NCI-H748 treated with DMSO at 0.1 percent for 48 hours (cell line): ENCODE results near the gene SPNS2.
"Not testable (repeated sequence)": the region's sequence is repeated elsewhere in the genome, so short reads cannot be mapped to it uniquely, and the experiment has no call there.

ENCODE experiments used
- DNase-seq: peaks from one replicate; lab custom pipeline; 2025; lab: John Stamatoyannopoulos, UW

The SPNS2 gene

GRCh38 chr17:4566785-4567184, 68.1 kb downstream of the SPNS2 start:
- peak; percentile 85 for DNase-seq

- no peak for DNase-seq
Measured at GRCh38 chr17:4569591-4569990, 70.9 kb downstream of the SPNS2 start.

GRCh38 chr17:4572131-4572530, 73.5 kb downstream of the SPNS2 start:
- DNase-seq = no peak

- DNase-seq = no peak
Measured at GRCh38 chr17:4573115-4573514, 74.4 kb downstream of the SPNS2 start.

GRCh38 chr17:4573669-4574068, 75.0 kb downstream of the SPNS2 start:
- no peak for DNase-seq

GRCh38 chr17:4574448-4575045, 75.9 kb downstream of the SPNS2 start:
- no peak for DNase-seq

- no peak for DNase-seq
Measured at GRCh38 chr17:4576161-4576558, 77.5 kb downstream of the SPNS2 start.

GRCh38 chr17:4576729-4577322, 78.1 kb downstream of the SPNS2 start:
- no peak for DNase-seq

- no peak for DNase-seq
Measured at GRCh38 chr17:4577386-4577993, 78.8 kb downstream of the SPNS2 start.

GRCh38 chr17:4578349-4578748, 79.7 kb downstream of the SPNS2 start:
- not testable (repeated sequence) for DNase-seq

- DNase-seq = no peak
Measured at GRCh38 chr17:4579678-4580077, 81.0 kb downstream of the SPNS2 start.

- no peak for DNase-seq
Measured at GRCh38 chr17:4580291-4580690, 81.6 kb downstream of the SPNS2 start.

- DNase-seq = no peak
Measured at GRCh38 chr17:4582101-4582501, 83.4 kb downstream of the SPNS2 start.

GRCh38 chr17:4582691-4583090, 84.0 kb downstream of the SPNS2 start:
- no peak for DNase-seq

GRCh38 chr17:4583206-4583605, 84.5 kb downstream of the SPNS2 start:
- DNase-seq = no peak

GRCh38 chr17:4583782-4584100, 85.1 kb downstream of the SPNS2 start:
- DNase-seq = peak; percentile 19

- no peak for DNase-seq
Measured at GRCh38 chr17:4584101-4584916, 85.6 kb downstream of the SPNS2 start, which contains the start of gene SMTNL2. SMTNL2 (plus strand) TSS chr17:4584529; CDS start chr17:4584606, 77 bp downstream.

GRCh38 chr17:4584917-4585637, 86.4 kb downstream of the SPNS2 start:
- no peak for DNase-seq

- no peak for DNase-seq
Measured at GRCh38 chr17:4585638-4585994, 86.9 kb downstream of the SPNS2 start.

- no peak for DNase-seq
Measured at GRCh38 chr17:4586043-4586442, 87.4 kb downstream of the SPNS2 start.

- DNase-seq = no peak
Measured at GRCh38 chr17:4587195-4587594, 88.5 kb downstream of the SPNS2 start.

GRCh38 chr17:4587803-4588202, 89.1 kb downstream of the SPNS2 start:
- no peak for DNase-seq
